AG04449 (cell line): ENCODE results near the gene METRN.

Experiments
- CTCF ChIA-PET: fragments of 350-600 bp; formaldehyde crosslinking; extraction: SDS; loops from one replicate; lab custom pipeline; 2021; ENCODE audit warnings: antibody characterized with exemption; lab: Yijun Ruan, JAX
- POLR2A ChIA-PET: fragments of 400-600, 350-600 bp; formaldehyde crosslinking; extraction: SDS; loops from one replicate; lab custom pipeline; 2020; ENCODE audit warnings: antibody characterized with exemption, inconsistent platforms; lab: Yijun Ruan, JAX
- DNase-seq: peaks from one replicate; pipeline ENCODE4 v3.0.0-alpha.2; 2010; ENCODE audit warnings: low read depth, low spot score
- H3K4me3 ChIP-seq: 2 replicates; pipeline ENCODE4 v1.5.1; 2011; ENCODE audit warnings: low read depth, mild to moderate bottlenecking, control low read depth, low read length
- TF ChIP-seq, protein P1 (sequence below): IDR thresholded peaks from one replicate; pipeline ENCODE4 v1.5.1; 2011; ENCODE audit warnings: mild to moderate bottlenecking, moderate library complexity, low read length, control low read depth, inconsistent platforms; ENCODE audit not compliant: insufficient read depth; ENCODE audit errors: missing control alignments

METRN gene

DNA sequence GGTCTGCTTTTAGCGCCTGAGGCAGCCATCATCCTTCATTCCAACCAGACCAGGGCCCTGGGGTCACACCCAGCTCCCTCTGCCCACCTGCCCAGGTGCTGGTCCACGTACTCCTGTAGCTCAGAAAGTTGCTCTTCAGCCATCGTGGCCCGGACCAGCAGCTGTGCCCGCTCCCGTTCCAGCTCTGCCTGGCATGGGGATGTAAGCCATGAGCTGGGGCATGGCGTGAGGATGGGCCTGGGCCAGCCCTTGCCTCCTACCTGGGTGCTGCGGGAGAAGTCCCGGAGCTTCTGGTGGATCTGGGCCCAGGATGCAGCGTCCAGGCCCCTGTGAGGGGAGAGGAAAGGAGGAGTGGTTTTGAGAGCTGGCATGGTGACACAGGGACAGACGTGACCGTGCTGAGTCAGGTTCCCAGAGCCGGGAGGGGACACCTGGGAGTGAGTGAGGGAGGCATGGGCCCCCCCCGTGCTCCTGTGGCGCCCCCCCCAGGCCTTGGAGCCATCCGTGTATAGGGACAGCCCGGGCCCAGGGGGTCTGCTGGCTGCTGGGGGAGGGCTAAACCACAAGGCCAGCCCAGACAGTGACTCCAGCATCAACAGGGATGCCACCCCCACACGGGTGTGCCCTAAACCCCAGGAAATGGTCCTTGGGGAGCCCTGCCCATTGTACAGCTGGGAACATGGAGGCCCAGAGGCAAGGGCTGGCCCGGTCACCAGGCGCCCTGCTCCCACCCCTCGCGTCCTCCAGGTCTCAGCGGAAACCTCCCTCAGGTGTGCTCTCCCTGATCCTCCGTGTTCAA, 8.1 kb downstream of the METRN start:
- TF ChIP-seq, protein P1, sequence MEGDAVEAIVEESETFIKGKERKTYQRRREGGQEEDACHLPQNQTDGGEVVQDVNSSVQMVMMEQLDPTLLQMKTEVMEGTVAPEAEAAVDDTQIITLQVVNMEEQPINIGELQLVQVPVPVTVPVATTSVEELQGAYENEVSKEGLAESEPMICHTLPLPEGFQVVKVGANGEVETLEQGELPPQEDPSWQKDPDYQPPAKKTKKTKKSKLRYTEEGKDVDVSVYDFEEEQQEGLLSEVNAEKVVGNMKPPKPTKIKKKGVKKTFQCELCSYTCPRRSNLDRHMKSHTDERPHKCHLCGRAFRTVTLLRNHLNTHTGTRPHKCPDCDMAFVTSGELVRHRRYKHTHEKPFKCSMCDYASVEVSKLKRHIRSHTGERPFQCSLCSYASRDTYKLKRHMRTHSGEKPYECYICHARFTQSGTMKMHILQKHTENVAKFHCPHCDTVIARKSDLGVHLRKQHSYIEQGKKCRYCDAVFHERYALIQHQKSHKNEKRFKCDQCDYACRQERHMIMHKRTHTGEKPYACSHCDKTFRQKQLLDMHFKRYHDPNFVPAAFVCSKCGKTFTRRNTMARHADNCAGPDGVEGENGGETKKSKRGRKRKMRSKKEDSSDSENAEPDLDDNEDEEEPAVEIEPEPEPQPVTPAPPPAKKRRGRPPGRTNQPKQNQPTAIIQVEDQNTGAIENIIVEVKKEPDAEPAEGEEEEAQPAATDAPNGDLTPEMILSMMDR, result no peak
- CTCF ChIA-PET, result interaction anchor here (0.9 to 7.4 kb wide), 5 partner anchors 9 to 20 kb away, joined by 3 to 75 read pairs (median 6); partner anchors contain the start of genes CIAO3 and METRN
- POLR2A ChIA-PET, result interaction anchor here (1.4 kb wide), 1 partner anchor 11 kb away, joined by 4 read pairs; no protein-coding TSS in a partner anchor
- no peak for DNase-seq
- H3K4me3 ChIP-seq, result no peak overlapping the region

DNA sequence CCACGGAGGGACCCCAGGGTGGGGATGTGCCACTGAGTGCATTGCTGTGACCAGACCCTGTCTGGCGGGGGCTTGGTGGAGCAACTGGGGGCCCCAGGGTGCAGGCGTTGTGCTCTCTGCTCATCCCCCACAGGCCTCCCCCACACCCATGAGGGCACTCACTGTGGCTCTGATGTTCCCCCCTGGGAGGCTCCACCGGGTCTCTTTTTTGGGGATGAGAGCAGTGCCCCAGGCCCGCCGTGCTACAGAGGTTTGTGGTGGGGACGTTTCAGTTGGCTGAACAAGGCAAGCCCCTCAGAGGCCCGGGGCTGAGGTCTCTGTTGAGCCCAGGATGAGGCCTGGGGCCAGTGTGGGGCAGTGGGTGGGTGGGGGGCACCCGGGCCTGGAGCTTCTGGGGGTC, 8.8 kb downstream of the METRN start:
- TF ChIP-seq, protein P1, result no peak
- POLR2A ChIA-PET, result no interaction called here
- DNase-seq, result no peak
- no peak overlapping the region for H3K4me3 ChIP-seq
- CTCF ChIA-PET, result interaction anchor here (1.0 to 7.4 kb wide), 3 partner anchors 10 to 332 kb away, joined by 3 to 75 read pairs (median 16); partner anchors contain the start of genes CIAO3 and METRN

DNA sequence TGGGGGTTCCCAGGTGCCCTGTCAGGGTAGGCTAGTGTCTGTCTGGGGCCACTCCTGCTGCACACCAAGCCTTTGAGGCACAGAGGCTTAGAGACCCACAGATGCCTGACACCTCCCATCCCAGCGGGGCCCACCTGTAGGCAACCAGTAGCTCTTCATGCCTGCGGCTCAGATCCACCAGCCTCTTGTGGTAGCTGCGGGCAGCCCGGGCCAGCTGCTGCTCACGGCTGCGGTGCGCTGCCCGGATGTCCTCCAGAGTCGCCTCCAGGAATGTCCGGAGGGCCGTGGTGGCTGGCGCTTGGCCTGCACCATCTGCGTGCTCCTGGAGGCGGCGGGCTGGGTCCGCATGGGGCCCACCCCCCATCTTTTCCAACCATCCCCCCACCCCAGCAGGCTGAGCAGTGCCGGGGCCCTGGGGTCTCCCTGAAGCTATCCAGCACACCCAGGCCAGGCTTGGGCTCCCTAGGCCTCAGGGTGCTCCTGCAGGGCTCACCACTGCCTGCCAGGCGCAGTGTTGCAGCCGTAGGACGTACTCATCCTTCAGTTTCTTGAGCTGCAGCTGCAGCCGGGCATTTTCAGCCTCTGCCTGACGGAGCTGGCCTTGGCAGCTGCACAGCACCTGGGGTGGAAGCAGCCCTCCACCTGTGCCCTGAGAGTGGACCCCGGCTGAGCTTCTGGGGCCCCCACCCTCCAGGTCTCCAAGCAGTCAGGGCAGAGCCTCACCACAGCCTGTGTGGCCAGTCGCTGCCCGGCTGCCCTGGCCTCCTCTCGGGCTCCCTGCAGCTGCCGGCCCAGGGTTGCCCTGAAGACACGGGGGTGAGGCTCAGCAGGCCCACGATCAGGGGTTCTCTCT, 9.5 kb downstream of the METRN start:
- ChIA-PET POLR2A (interaction anchor here (0.8 kb wide), 1 partner anchor 10 kb away, joined by 4 read pairs; the partner anchor contains the start of gene METRN), CTCF (interaction anchor here (1.0 to 7.4 kb wide), 4 partner anchors 10 to 331 kb away, joined by 3 to 75 read pairs (median 12); partner anchors contain the start of genes CIAO3 and METRN)
- no peak for DNase-seq
- no peak overlapping the region for H3K4me3 ChIP-seq
- TF ChIP-seq, protein P1, result no peak

DNA sequence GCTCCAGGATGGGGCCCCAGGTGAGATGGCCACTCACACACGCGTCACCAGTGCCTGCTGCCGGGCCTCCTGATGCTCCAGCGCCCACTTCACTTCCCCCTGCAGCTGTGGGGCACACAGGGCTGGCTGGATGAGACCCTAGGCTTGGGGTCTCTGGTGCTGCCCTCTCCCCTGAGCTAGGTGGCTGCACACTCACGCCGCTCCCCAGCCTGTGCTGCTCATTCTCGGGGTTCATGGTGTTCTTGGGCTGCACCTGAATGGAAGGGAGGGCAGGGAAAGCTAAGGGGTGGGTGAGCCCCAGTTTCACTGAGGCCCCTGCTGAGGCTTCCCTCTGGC, 10.1 kb downstream of the METRN start:
- no peak overlapping the region for H3K4me3 ChIP-seq
- CTCF ChIA-PET, result interaction anchor here (1.7 to 7.4 kb wide), 3 partner anchors 11 to 16 kb away, joined by 7 to 75 read pairs (median 16); partner anchors contain the start of genes CIAO3 and METRN
- POLR2A ChIA-PET, result interaction anchor here (0.7 kb wide), 1 partner anchor 9 kb away, joined by 4 read pairs; no protein-coding TSS in a partner anchor
- no peak for DNase-seq
- TF ChIP-seq, protein P1, result no peak

DNA sequence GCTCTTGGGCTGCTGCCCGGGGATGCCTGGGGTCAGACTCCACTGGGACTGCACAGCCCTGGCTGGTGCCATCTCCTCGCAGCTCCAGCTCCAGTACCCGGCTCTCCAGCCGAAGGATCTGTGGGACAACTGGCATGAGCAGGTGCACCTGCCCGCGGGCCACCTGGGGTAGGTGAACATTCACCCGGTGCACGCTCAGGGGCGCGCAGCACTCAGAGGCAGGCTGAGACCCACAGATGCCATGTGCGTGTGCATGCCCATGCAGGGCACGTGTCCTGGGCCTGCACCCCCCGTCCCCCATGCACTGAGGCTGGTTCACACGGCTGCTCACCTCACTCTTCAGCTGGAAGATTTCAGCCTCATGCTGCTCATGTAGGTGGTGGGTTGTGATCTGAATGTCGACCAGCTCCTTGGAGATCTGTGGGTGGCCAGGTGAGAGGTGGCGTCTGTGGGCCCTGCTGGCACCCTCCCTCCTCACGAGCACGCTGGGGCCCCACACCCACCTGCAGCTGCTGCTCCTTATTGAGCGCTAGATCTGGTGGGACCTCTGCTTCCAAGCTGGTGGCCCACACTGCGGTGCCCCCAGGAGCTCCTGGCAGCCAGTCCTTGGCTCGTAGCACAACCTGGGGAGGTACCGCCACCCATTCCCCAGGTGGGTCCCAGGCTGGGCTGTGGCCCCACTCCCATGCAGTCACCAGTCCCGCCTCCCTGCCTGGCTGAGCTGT, 10.7 kb downstream of the METRN start:
- TF ChIP-seq, protein P1, result no peak
- CTCF ChIA-PET, result interaction anchor here (1.1 to 7.4 kb wide), 4 partner anchors 11 to 16 kb away, joined by 3 to 75 read pairs (median 12); partner anchors contain the start of genes CIAO3 and METRN
- DNase-seq, result no peak
- POLR2A ChIA-PET, result interaction anchor here (0.7 kb wide), 1 partner anchor 10 kb away, joined by 4 read pairs; no protein-coding TSS in a partner anchor
- H3K4me3 ChIP-seq, result no peak overlapping the region
